GM23338 (cell line): ENCODE results near the gene TMEM158. TPM values are rescaled to one million over a fixed set of nuclear protein-coding genes. Genes with fewer than 3 reads are reported as not detected.

Source experiments
- ATAC-seq: fragments of 200-7000 bp; cut with Tn5 transposase; 3 replicates; pipeline ENCODE4 v1.9.1; 2020
- DNase-seq: peaks from one replicate; pipeline ENCODE4 v3.0.0-alpha.2; 2015; ENCODE audit warnings: low spot score
- H2AFZ ChIP-seq: fragments of 200-600 bp; sonication (generic); 2 replicates; pipeline ENCODE4 v1.8.0; 2016; ENCODE audit warnings: antibody characterized with exemption, mild to moderate bottlenecking, moderate library complexity
- H3F3A ChIP-seq: fragments of 200-600 bp; sonication (generic); replicated peaks from 2 replicates; pipeline ENCODE4 v1.8.0; 2017; ENCODE audit warnings: antibody characterized with exemption, mixed run types, low read depth
- H3K27ac ChIP-seq: fragments of 200-600 bp; sonication (generic); 2 replicates; pipeline ENCODE4 v1.6.1; 2016; ENCODE audit warnings: low read depth
- H3K27me3 ChIP-seq: fragments of 200-600 bp; sonication (generic); 2 replicates; pipeline ENCODE4 v1.8.0; 2016; ENCODE audit warnings: mild to moderate bottlenecking, mixed run types, moderate library complexity; ENCODE audit not compliant: insufficient read depth
- H3K36me3 ChIP-seq: fragments of 200-600 bp; sonication (generic); 2 replicates; pipeline ENCODE4 v1.8.0; 2016; ENCODE audit warnings: mild to moderate bottlenecking; ENCODE audit not compliant: insufficient read depth
- H3K4me1 ChIP-seq: fragments of 200-600 bp; sonication (generic); 2 replicates; pipeline ENCODE4 v1.8.0; 2016; ENCODE audit warnings: mild to moderate bottlenecking, moderate library complexity; ENCODE audit not compliant: insufficient read depth
- H3K4me2 ChIP-seq: fragments of 200-600 bp; sonication (generic); 2 replicates; pipeline ENCODE4 v1.7.1; 2017; ENCODE audit warnings: mixed run types
- H3K4me3 ChIP-seq: fragments of 200-600 bp; sonication (generic); 2 replicates; pipeline ENCODE4 v1.6.1; 2016; ENCODE audit warnings: mixed run types
- H3K79me2 ChIP-seq: fragments of 200-600 bp; sonication (generic); replicated peaks from 2 replicates; pipeline ENCODE4 v1.8.0; 2017; ENCODE audit warnings: mild to moderate bottlenecking; ENCODE audit not compliant: insufficient read depth
- H3K9me2 ChIP-seq: fragments of 200-600 bp; sonication (generic); 2 replicates; pipeline ENCODE4 v1.8.0; 2017; ENCODE audit not compliant: insufficient read depth
- H4K20me1 ChIP-seq: fragments of 200-600 bp; sonication (generic); replicated peaks from 2 replicates; pipeline ENCODE4 v1.8.0; 2017; ENCODE audit warnings: mild to moderate bottlenecking; ENCODE audit not compliant: insufficient read depth
- H3K27ac Mint-ChIP-seq: 2 replicates; pipeline ENCODE4 v1.8.0; 2020; ENCODE audit warnings: inconsistent platforms, mild to moderate bottlenecking, moderate library complexity, mixed read lengths
- H3K27me3 Mint-ChIP-seq: 3 replicates; pipeline ENCODE4 v1.8.0; 2022; ENCODE audit warnings: low read depth, mild to moderate bottlenecking, moderate library complexity, mixed read lengths, inconsistent platforms; ENCODE audit not compliant: insufficient read depth, poor library complexity
- H3K36me3 Mint-ChIP-seq: 3 replicates; pipeline ENCODE4 v1.8.0; 2021; ENCODE audit warnings: low read depth, mild to moderate bottlenecking, inconsistent platforms, moderate library complexity, mixed read lengths
- H3K4me1 Mint-ChIP-seq: 3 replicates; pipeline ENCODE4 v1.8.0; 2020; ENCODE audit warnings: mild to moderate bottlenecking, inconsistent platforms, mixed read lengths
- H3K4me3 Mint-ChIP-seq: 3 replicates; pipeline ENCODE4 v1.8.0; 2021; ENCODE audit warnings: moderate library complexity, mild to moderate bottlenecking, inconsistent platforms, mixed read lengths
- H3K9me3 Mint-ChIP-seq: 3 replicates; pipeline ENCODE4 v1.8.0; 2020; ENCODE audit warnings: moderate library complexity, mild to moderate bottlenecking, inconsistent platforms, mixed read lengths
- CREB1 ChIP-seq: fragments of 250-450 bp; sonication (Bioruptor Pico); IDR thresholded peaks from 2 replicates; pipeline ENCODE4 v1.5.0; 2020; ENCODE audit warnings: low read depth, mild to moderate bottlenecking, moderate library complexity
- ETS1 ChIP-seq: IDR thresholded peaks from 2 replicates; pipeline ENCODE4 v1.6.1; 2016; ENCODE audit warnings: antibody characterized with exemption
- EZH2 ChIP-seq: fragments of 200-600 bp; sonication (generic); IDR thresholded peaks from one replicate; pipeline ENCODE4 v1.8.0; 2017; ENCODE audit warnings: antibody characterized with exemption, mild to moderate bottlenecking, low read depth; ENCODE audit not compliant: unreplicated experiment
- EZH2phosphoT487 ChIP-seq: fragments of 200-600 bp; sonication (generic); IDR thresholded peaks from one replicate; pipeline ENCODE4 v1.8.1; 2018; ENCODE audit warnings: antibody characterized with exemption; ENCODE audit not compliant: unreplicated experiment
- NANOG ChIP-seq: IDR thresholded peaks from 2 replicates; pipeline ENCODE4 v1.6.1; 2016; ENCODE audit warnings: antibody characterized with exemption, borderline replicate concordance
- POLR2AphosphoS5 ChIP-seq: IDR thresholded peaks from 2 replicates; pipeline ENCODE4 v1.6.1; 2016; ENCODE audit warnings: antibody characterized with exemption, low read depth
- STAT1 ChIP-seq: IDR thresholded peaks from one replicate; pipeline ENCODE4 v1.6.1; 2016; ENCODE audit warnings: antibody characterized with exemption; ENCODE audit not compliant: unreplicated experiment
- ZNF114 ChIP-seq: fragments of 250-450 bp; sonication (Bioruptor Pico); IDR thresholded peaks from 2 replicates; pipeline ENCODE4 v1.5.0; 2020; ENCODE audit warnings: mild to moderate bottlenecking, moderate library complexity
- ZNF331 ChIP-seq: fragments of 250-450 bp; sonication (Bioruptor Pico); IDR thresholded peaks from 2 replicates; pipeline ENCODE4 v1.5.0; 2020; ENCODE audit warnings: low read depth, mild to moderate bottlenecking, moderate library complexity
- polyA plus RNA-seq: library from polyadenylated mRNA; unstranded; fragments of >200 nt; fragmentation: Nextera tagmentation; extraction: Ambion mirVana; gene quantifications from 2 replicates; pipeline ENCODE4 v1.2.1, GENCODE V29; 2016
- total RNA-seq: library from RNA; depleted of rRNA; stranded (reverse); fragments of >200 nt; shearing (Covaris generic); gene quantifications from 2 replicates; pipeline ENCODE4 v1.2.3, GENCODE V29; 2014
- TF ChIP-seq, protein P1 (sequence below): fragments of 250-450 bp; sonication (Bioruptor Pico); IDR thresholded peaks from 2 replicates; pipeline ENCODE4 v1.5.0; 2020; ENCODE audit warnings: mild to moderate bottlenecking, moderate library complexity

TMEM158 gene
- total and polyA plus RNA-seq, 2 experiments from 2014 or later, result 9.6 to 16.9 TPM

- TF ChIP-seq, protein P1, sequence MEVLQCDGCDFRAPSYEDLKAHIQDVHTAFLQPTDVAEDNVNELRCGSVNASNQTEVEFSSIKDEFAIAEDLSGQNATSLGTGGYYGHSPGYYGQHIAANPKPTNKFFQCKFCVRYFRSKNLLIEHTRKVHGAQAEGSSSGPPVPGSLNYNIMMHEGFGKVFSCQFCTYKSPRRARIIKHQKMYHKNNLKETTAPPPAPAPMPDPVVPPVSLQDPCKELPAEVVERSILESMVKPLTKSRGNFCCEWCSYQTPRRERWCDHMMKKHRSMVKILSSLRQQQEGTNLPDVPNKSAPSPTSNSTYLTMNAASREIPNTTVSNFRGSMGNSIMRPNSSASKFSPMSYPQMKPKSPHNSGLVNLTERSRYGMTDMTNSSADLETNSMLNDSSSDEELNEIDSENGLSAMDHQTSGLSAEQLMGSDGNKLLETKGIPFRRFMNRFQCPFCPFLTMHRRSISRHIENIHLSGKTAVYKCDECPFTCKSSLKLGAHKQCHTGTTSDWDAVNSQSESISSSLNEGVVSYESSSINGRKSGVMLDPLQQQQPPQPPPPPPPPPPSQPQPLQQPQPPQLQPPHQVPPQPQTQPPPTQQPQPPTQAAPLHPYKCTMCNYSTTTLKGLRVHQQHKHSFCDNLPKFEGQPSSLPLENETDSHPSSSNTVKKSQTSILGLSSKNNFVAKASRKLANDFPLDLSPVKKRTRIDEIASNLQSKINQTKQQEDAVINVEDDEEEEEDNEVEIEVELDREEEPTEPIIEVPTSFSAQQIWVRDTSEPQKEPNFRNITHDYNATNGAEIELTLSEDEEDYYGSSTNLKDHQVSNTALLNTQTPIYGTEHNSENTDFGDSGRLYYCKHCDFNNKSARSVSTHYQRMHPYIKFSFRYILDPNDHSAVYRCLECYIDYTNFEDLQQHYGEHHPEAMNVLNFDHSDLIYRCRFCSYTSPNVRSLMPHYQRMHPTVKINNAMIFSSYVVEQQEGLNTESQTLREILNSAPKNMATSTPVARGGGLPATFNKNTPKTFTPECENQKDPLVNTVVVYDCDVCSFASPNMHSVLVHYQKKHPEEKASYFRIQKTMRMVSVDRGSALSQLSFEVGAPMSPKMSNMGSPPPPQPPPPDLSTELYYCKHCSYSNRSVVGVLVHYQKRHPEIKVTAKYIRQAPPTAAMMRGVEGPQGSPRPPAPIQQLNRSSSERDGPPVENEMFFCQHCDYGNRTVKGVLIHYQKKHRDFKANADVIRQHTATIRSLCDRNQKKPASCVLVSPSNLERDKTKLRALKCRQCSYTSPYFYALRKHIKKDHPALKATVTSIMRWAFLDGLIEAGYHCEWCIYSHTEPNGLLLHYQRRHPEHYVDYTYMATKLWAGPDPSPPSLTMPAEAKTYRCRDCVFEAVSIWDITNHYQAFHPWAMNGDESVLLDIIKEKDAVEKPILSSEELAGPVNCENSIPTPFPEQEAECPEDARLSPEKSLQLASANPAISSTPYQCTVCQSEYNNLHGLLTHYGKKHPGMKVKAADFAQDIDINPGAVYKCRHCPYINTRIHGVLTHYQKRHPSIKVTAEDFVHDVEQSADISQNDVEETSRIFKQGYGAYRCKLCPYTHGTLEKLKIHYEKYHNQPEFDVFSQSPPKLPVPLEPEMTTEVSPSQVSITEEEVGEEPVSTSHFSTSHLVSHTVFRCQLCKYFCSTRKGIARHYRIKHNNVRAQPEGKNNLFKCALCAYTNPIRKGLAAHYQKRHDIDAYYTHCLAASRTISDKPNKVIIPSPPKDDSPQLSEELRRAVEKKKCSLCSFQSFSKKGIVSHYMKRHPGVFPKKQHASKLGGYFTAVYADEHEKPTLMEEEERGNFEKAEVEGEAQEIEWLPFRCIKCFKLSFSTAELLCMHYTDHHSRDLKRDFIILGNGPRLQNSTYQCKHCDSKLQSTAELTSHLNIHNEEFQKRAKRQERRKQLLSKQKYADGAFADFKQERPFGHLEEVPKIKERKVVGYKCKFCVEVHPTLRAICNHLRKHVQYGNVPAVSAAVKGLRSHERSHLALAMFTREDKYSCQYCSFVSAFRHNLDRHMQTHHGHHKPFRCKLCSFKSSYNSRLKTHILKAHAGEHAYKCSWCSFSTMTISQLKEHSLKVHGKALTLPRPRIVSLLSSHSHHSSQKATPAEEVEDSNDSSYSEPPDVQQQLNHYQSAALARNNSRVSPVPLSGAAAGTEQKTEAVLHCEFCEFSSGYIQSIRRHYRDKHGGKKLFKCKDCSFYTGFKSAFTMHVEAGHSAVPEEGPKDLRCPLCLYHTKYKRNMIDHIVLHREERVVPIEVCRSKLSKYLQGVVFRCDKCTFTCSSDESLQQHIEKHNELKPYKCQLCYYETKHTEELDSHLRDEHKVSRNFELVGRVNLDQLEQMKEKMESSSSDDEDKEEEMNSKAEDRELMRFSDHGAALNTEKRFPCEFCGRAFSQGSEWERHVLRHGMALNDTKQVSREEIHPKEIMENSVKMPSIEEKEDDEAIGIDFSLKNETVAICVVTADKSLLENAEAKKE (CRISPR knock-in tag), result no peak
- TF ChIP-seq ZNF331 (CRISPR knock-in tag), result no peak
- no peak for TF ChIP-seq CREB1 (CRISPR knock-in tag)
- no peak for TF ChIP-seq ZNF114 (CRISPR knock-in tag)
- TF ChIP-seq POLR2AphosphoS5, result no peak
- no peak for TF ChIP-seq EZH2phosphoT487
- no peak for TF ChIP-seq STAT1
- TF ChIP-seq EZH2, result no peak
Observed at GRCh38 chr3:45235409-45235808, 9.3 kb upstream of the TMEM158 start (continued).

GRCh38 chr3:45234250-45234649 is 8.2 kb upstream of the TMEM158 start:
- no peak for DNase-seq
- peaks cover 4% of the 10 kb centered on the region; the same call in 2 of the 3 replicates for H3K9me3 Mint-ChIP-seq
- no peaks in the 10 kb centered on the region for H3K36me3 ChIP-seq
- H3F3A ChIP-seq, result no peaks in the 10 kb centered on the region
- no peak overlapping the region for H3K27ac ChIP-seq
- no peaks in the 10 kb centered on the region for H4K20me1 ChIP-seq
- no peak overlapping the region for H3K4me2 ChIP-seq
- no peaks in the 10 kb centered on the region for H3K79me2 ChIP-seq
- H3K4me3 Mint-ChIP-seq, result no peak overlapping the region; the same call in 2 of the 3 replicates
- H3K27ac Mint-ChIP-seq, result no peak overlapping the region
- H3K27me3 ChIP-seq, result no peaks in the 10 kb centered on the region
- no peak overlapping the region for H3K4me3 ChIP-seq
- H3K4me1 ChIP-seq, result peaks cover 11% of the 10 kb centered on the region
- no peak overlapping the region for H2AFZ ChIP-seq
- no peaks in the 10 kb centered on the region for H3K9me2 ChIP-seq
- H3K4me1 Mint-ChIP-seq, result peaks cover 8% of the 10 kb centered on the region
- peaks cover 7% of the 10 kb centered on the region; the same call in 2 of the 3 replicates for H3K36me3 Mint-ChIP-seq
- H3K27me3 Mint-ChIP-seq, result peaks cover 5% of the 10 kb centered on the region
- ATAC-seq, result no peak
- no peak for TF ChIP-seq ZNF114 (CRISPR knock-in tag)
- TF ChIP-seq EZH2phosphoT487, result no peak
- no peak for TF ChIP-seq NANOG
- TF ChIP-seq ETS1, result no peak
- no peak for TF ChIP-seq CREB1 (CRISPR knock-in tag)
